K562 (cell line): Measurements from ENCODE around the gene GOLPH3L. TPM values are rescaled to one million over a fixed set of nuclear protein-coding genes. Genes with fewer than 3 reads are reported as not detected.

Source experiments
- ATAC-seq: fragments of 200-7000 bp; cut with Tn5 transposase; 3 replicates; pipeline ENCODE4 v1.9.1; 2020; ENCODE audit warnings: moderate library complexity
- BruUV-seq: library from RNA; stranded (reverse); fragments of 400-500 nt; replicated peaks from 2 replicates; lab custom pipeline; 2021; lab: Mats Ljungman, UMichigan
- CTCF ChIA-PET: fragments of 300-600 bp; formaldehyde crosslinking; extraction: SDS; loops from one replicate; lab custom pipeline; 2021; ENCODE audit warnings: low intra/inter-chr PET ratio; lab: Yijun Ruan, JAX
- POLR2A ChIA-PET: fragments of 300-600, 350-650 bp; sonication (Branson Sonifier 250); formaldehyde crosslinking; extraction: SDS; loops from one replicate; lab custom pipeline; 2021; ENCODE audit warnings: antibody characterized with exemption, inconsistent platforms; lab: Yijun Ruan, JAX
- DNase-seq, 4 experiments: peaks; one replicate each; pipeline versions ENCODE4 v3.0.0 to v3.0.0-alpha.2; 2011 to 2018; ENCODE audit warnings: low spot score in 3 of 4, mixed read lengths in 3 of 4; ENCODE audit errors: extremely low read depth in 1 of 4
- FAIRE-seq: peaks from 2 replicates; lab custom pipeline; 2011; peaks lifted over from hg19 to GRCh38; lab: Jason Lieb, UNC
- H2AFZ ChIP-seq: 2 replicates; pipeline ENCODE4 v1.6.0; 2011; ENCODE audit warnings: low read depth, low read length, control low read depth, inconsistent platforms
- H3K27ac ChIP-seq: fragments of 200-600 bp; 3 replicates; pipeline ENCODE4 v1.8.0; 2011; ENCODE audit warnings: low read depth, mild to moderate bottlenecking, control low read depth, inconsistent platforms, low read length, moderate library complexity, mixed read lengths; ENCODE audit errors: extremely low read depth
- H3K27me3 ChIP-seq, 2 experiments: fragments of 300-600 bp in 1 of 2; 2 replicates in 1 of 2; 3 replicates in 1 of 2; pipeline versions ENCODE4 v1.6.0 to v1.8.0; 2011; ENCODE audit warnings: inconsistent platforms in 2 of 2, low read length in 2 of 2, mild to moderate bottlenecking in 1 of 2, mixed read lengths in 1 of 2, moderate library complexity in 1 of 2; ENCODE audit not compliant: control insufficient read depth in 2 of 2, insufficient read depth in 2 of 2
- H3K36me3 ChIP-seq: fragments of 300-600 bp; 3 replicates; pipeline ENCODE4 v1.8.0; 2011; ENCODE audit warnings: mild to moderate bottlenecking, low read length, inconsistent platforms; ENCODE audit not compliant: control insufficient read depth, insufficient read depth
- H3K4me1 ChIP-seq, 2 experiments: fragments of 200-600 bp in 1 of 2; replicated peaks in 1 of 2; 2 replicates in 1 of 2; 3 replicates in 1 of 2; pipeline versions ENCODE4 v1.5.1 to v1.8.0; 2011; ENCODE audit warnings: inconsistent platforms in 2 of 2, low read length in 2 of 2, mild to moderate bottlenecking in 1 of 2, mixed read lengths in 1 of 2, moderate library complexity in 1 of 2; ENCODE audit not compliant: control insufficient read depth in 2 of 2, insufficient read depth in 2 of 2
- H3K4me2 ChIP-seq: 2 replicates; pipeline ENCODE4 v1.6.1; 2011; ENCODE audit warnings: low read length, control low read depth, inconsistent platforms, mixed read lengths; ENCODE audit not compliant: insufficient read depth
- H3K4me3 ChIP-seq: fragments of 200-600 bp; sonication (generic), shearing (Covaris generic); 2 replicates; pipeline ENCODE4 v1.5.1; 2016; ENCODE audit warnings: control low read depth, inconsistent platforms
- H3K79me2 ChIP-seq: fragments of 200-600 bp; 3 replicates; pipeline ENCODE4 v1.8.0; 2011; ENCODE audit warnings: low read length, inconsistent platforms; ENCODE audit not compliant: control insufficient read depth, insufficient read depth
- H3K9ac ChIP-seq, 2 experiments: 2 replicates each; pipeline versions ENCODE4 v1.6.0 to v1.6.1; 2011; ENCODE audit warnings: low read depth in 2 of 2, low read length in 2 of 2, control low read depth in 1 of 2, inconsistent platforms in 1 of 2, mild to moderate bottlenecking in 1 of 2, mixed read lengths in 1 of 2; ENCODE audit not compliant: insufficient read depth in 1 of 2
- H3K9me1 ChIP-seq: one replicate; pipeline ENCODE4 v1.6.0; 2011; ENCODE audit warnings: inconsistent platforms, mild to moderate bottlenecking, low read length, moderate library complexity; ENCODE audit not compliant: control insufficient read depth, insufficient read depth
- H3K9me3 ChIP-seq: replicated peaks from 2 replicates; pipeline ENCODE4 v1.5.1; 2011; ENCODE audit warnings: low read depth, low read length, inconsistent platforms; ENCODE audit not compliant: control insufficient read depth, insufficient read depth
- H4K20me1 ChIP-seq: replicated peaks from 2 replicates; pipeline ENCODE4 v1.6.1; 2011; ENCODE audit warnings: low read length, inconsistent platforms, mixed read lengths; ENCODE audit not compliant: control insufficient read depth, insufficient read depth
- MEIS2 ChIP-seq: fragments of 450-650 bp; IDR thresholded peaks from 2 replicates; pipeline ENCODE4 v1.6.1; 2014; ENCODE audit warnings: mild to moderate bottlenecking; ENCODE audit not compliant: partially characterized antibody
- SAP30 ChIP-seq: fragments of 200-600 bp; sonication (generic); IDR thresholded peaks from 2 replicates; pipeline ENCODE4 v1.6.1; 2012; ENCODE audit warnings: borderline replicate concordance, low read depth, mild to moderate bottlenecking, moderate library complexity, low read length, control low read depth, inconsistent platforms; ENCODE audit not compliant: insufficient read depth, poor library complexity, severe bottlenecking
- SREBF1 ChIP-seq: fragments of 150-350 bp; IDR thresholded peaks from 2 replicates; pipeline ENCODE4 v1.6.1; 2014; ENCODE audit warnings: antibody characterized with exemption, low read depth, low read length, borderline replicate concordance
- ZNF444 ChIP-seq: fragments of 250-450 bp; sonication (Bioruptor Pico); IDR thresholded peaks from 2 replicates; pipeline ENCODE4 v1.4.0; 2020; ENCODE audit warnings: mild to moderate bottlenecking, moderate library complexity
- ZNF780A ChIP-seq: fragments of 250-450 bp; sonication (Bioruptor Pico); IDR thresholded peaks from 2 replicates; pipeline ENCODE4 v1.5.0; 2021; ENCODE audit warnings: mild to moderate bottlenecking
- WGBS: fragments of 100-300 bp; shearing (Covaris generic); methylation state at CpG from one replicate; pipeline ENCODE4 v1.1.6; 2016; ENCODE audit warnings: low coverage, mixed read lengths; ENCODE audit not compliant: insufficient coverage; ENCODE audit errors: missing lambda C conversion rate; 5-methylcytosine and 5-hydroxymethylcytosine counted together
- in situ Hi-C: fragments of 300-500 bp; cut with MboI; formaldehyde crosslinking; loops from 4 replicates; pipeline ENCODE4 v1.15.0; 2018; ENCODE audit warnings: inconsistent platforms, mixed read lengths
- intact Hi-C: fragments of 100-400 bp; cut with micrococcal nuclease; formaldehyde crosslinking; loops from 2 replicates; pipeline ENCODE4 v1.14.2; 2022
- polyA plus RNA-seq, 8 experiments: library from polyadenylated mRNA; depleted of rRNA in 4 of 8; stranded (reverse) in 5 of 8; unstranded in 3 of 8; fragments of >200 nt; fragmentation: Nextera tagmentation in 2 of 8; fragmentation: Illumina TruSeq in 1 of 8; extraction: Ambion mirVana in 2 of 8; extraction: Trizol in 1 of 8; gene quantifications; 2 replicates each; pipeline versions ENCODE4 v1.2.1 to v1.2.3, GENCODE V29; 2011 to 2014; ENCODE audit warnings: inconsistent platforms in 1 of 8, missing spikeins in 1 of 8
- total RNA-seq, 7 experiments: library from RNA; depleted of rRNA in 6 of 7; stranded (reverse); fragments of >200 nt in 6 of 7; fragmentation: Illumina TruSeq in 2 of 7; extraction: Trizol in 2 of 7; gene quantifications; 2 replicates each; pipeline versions ENCODE4 v1.2.1 to v1.2.3, GENCODE V29; 2011 to 2021; ENCODE audit warnings: low replicate concordance in 1 of 7

GOLPH3L gene
- total and polyA plus RNA-seq, 9 of the 15 experiments (the other 6 are each of a cell fraction or from before 2014, with no cell fraction given) = 8.1 to 42.1 (median 21.6) TPM

GRCh38 chr1:150703427-150703826, 6.5 kb upstream of the GOLPH3L start:
- BruUV-seq = no TSS peak
- Histone ChIP-seq H2AFZ (peak overlapping the region; percentile 29; the same call in 1 of the 2 replicates), H3K4me2 (no peak overlapping the region)

DNA sequence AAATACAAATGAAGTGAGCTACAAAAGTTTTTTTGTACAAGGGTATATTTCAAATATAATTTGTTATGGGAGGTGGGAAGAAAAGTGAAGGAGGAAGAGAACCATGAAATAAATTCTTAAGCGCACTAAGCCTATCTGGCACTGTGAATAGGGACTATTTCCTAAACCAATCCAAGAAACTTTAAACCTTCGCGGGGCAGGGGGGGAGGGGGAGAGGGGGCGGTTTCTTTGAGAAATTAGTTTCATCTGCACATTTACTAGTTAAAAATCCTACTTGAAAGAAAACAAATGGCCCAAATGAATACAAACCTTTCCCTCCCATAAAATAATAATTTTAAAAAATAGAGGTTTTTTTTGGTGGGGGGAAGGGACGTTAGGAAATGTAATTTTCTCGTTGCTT, 364 bp downstream of the GOLPH3L start:
- no peaks in the 10 kb centered on the region for H3K9me1 ChIP-seq
- in situ Hi-C loops = no loop called here
- H3K79me2 ChIP-seq = peaks cover 28% of the 10 kb centered on the region
- ATAC-seq = peak; percentile 63
- CTCF ChIA-PET = no interaction called here
- no peaks in the 10 kb centered on the region for H3K9me3 ChIP-seq
- intact Hi-C loops = loop anchor here (2.0 kb wide), 2 partner anchors 68 to 136 kb away; partner anchors contain the start of gene ENSA
- H3K4me2 ChIP-seq = peak overlapping the region; percentile 91
- peak overlapping the region; percentile 85 for H2AFZ ChIP-seq
- DNase-seq = peak in 3 of 4 experiments; percentile 27 to 42 (median 40)
- WGBS = 0% methylated on average over 5 of the region's 6 CpGs
- TF ChIP-seq SAP30 (peak; percentile 3), ZNF780A (CRISPR knock-in tag) (no peak), ZNF444 (CRISPR knock-in tag) (peak; percentile 39; the same call in 1 of the 2 replicates)
- peak overlapping the region; percentile 65 for H3K27ac ChIP-seq
- POLR2A ChIA-PET = interaction anchor here (0.5 to 2.3 kb wide), 9 partner anchors 10 to 273 kb away, joined by 3 to 10 read pairs (median 4); partner anchors contain the start of gene MCL1
- no peaks in the 10 kb centered on the region for H3K27me3 ChIP-seq
- FAIRE-seq = no peak
- no peaks in the 10 kb centered on the region for H4K20me1 ChIP-seq
- BruUV-seq = no TSS peak
- no peaks in the 10 kb centered on the region; a peak in 1 of 5 replicates for H3K4me1 ChIP-seq
- peaks cover 29% of the 10 kb centered on the region for H3K36me3 ChIP-seq
- peak overlapping the region; percentile 71 to 84 for H3K9ac ChIP-seq
- peak overlapping the region; percentile 55 for H3K4me3 ChIP-seq

More at GRCh38 chr1:150703427-150703826, 6.5 kb upstream of the GOLPH3L start:
- TF ChIP-seq SREBF1 = no peak
- TF ChIP-seq MEIS2 = peak; percentile 39
- Histone ChIP-seq H3K9me3 (no peaks in the 10 kb centered on the region), H3K79me2 (no peaks in the 10 kb centered on the region), H3K27me3 (no peaks in the 10 kb centered on the region), H3K4me1 (no peaks in the 10 kb centered on the region), H3K9me1 (no peaks in the 10 kb centered on the region), H3K36me3 (no peaks in the 10 kb centered on the region), H4K20me1 (no peaks in the 10 kb centered on the region), H3K9ac (no peak overlapping the region), H3K4me3 (no peak overlapping the region), H3K27ac (no peak overlapping the region)
- POLR2A ChIA-PET = no interaction called here
- DNase-seq (no peak), ATAC-seq (no peak), FAIRE-seq (no peak)
- CTCF ChIA-PET = no interaction called here
- intact Hi-C loops (no loop called here), in situ Hi-C loops (no loop called here)
